ENCODE measurements around the gene ALDH1A1. TPM values are rescaled to one million over a fixed set of nuclear protein-coding genes. Genes with fewer than 3 reads are reported as not detected.

Gene ALDH1A1
- total RNA-seq, 1 experiment from 2014 or later = 329 TPM

GRCh38 chr9:72857624-72857996 lies 95.2 kb downstream of the ALDH1A1 start:
- no peak for DNase-seq (ENCODE audit: low spot score)

- DNase-seq (ENCODE audit: low spot score) = peak; percentile 80
Observed at GRCh38 chr9:72856972-72857623, 95.8 kb downstream of the ALDH1A1 start.

GRCh38 chr9:72855890-72856523 lies 96.8 kb downstream of the ALDH1A1 start:
- no peak for DNase-seq (ENCODE audit: low spot score)

- no peak for DNase-seq (ENCODE audit: low spot score)
Observed at GRCh38 chr9:72855321-72855720, 97.5 kb downstream of the ALDH1A1 start.

Other genes starting within 250 kb of the ALDH1A1 start
- gene ANXA1, start 198.8 kb upstream of the ALDH1A1 start, total RNA-seq (2014; rRNA removed; shearing (Covaris generic)) = 171 and 192 TPM in 2 replicates

Measured in HT-29 (cell line).